ENCODE measurements around the gene ERC2.

- TF ChIP-seq CTCF (conservative IDR thresholded peaks at IDR 0.05; ENCODE audit: low read length) (no peak), EZH2phosphoT487 (IDR thresholded peaks at IDR 0.05; ENCODE audit: borderline replicate concordance) (no peak)
Observed at GRCh38 chr3:55596212-55596611, 872.1 kb downstream of the ERC2 start.
